GM04503 (cell line): ENCODE results near the gene MSMO1.

Source experiments
- DNase-seq: peaks from one replicate; pipeline ENCODE4 v3.0.0-alpha.2; 2012; ENCODE audit warnings: low read depth

The MSMO1 gene

DNA sequence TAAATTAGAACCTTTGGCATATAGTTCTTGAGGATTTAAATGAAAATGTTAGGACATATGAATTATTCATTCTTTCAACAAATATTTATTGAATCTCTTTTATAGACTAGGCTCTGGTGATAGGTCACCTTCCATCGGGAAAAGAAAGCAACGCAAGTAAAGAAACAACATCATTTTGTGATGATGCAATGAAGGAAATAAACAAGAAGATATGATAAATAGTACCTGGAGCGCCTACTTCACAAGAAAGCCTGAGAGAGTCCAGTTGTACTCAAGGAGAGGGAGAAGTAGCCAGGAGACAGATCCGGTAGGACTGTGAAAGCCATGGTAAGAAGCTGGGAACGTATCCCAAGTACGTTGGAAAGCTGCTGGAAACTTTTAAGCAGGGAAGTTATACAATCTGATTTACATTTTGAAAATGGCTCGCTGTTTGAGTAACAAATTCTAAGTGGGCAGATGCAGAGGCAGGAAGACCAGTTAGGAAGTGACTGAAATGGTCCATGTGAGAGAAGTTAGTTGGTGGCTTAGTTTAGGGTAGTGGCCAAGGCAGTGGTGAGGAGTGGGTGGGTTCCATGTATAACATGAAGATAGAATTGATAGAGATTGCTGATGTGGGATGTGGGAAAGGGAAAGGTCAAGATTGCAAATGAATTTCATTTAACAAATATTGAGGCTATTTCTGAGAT, 33.7 kb downstream of the MSMO1 start:
- no peak for DNase-seq

DNA sequence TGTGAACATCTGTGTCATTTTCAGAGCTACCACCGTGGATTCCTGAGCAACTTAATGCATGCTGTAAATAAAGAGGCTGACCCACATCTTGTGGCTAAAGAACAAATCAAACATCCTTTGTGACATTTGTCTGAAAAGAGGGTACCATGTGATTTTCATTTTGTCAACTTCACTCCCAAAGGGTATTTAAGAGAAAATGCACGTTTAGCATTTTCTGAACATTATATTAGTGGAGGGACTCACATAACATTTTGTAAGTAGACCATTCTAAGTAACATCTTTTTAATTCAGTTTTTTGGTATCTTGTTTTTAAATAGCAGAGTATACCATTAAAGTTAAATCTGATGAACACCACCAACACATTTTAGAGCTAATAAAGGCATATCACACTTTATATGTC, 34.3 kb downstream of the MSMO1 start:
- no peak for DNase-seq

DNA sequence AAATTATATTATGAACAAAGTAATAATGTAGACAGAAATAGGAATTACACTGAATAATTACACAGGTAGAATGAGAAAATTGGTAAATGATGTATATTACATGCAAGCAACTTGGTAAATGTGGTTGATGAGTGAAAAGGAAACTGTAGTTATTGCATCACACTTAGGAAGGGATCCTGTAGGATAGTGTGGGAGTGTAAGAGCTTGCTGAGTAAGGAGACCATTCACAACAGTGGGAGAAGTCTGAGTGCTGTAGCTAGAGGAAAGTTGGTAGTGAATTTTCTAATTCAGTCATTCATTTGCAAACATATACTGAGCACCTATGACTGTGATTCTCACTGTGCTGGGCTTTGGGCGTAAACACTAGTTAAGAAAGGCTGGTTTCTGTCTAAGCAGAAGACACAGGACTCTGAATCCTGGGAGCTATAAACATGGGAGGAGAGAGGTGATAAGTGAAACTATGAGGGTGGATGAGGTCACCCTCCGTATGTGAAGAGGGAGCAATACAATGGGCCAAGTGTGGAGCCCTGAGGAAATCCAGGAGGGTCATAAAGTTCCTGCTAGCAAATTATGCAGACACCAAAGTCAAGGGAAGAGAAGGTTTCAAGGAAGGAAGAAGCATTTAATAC, 37.1 kb downstream of the MSMO1 start:
- no peak for DNase-seq

DNA sequence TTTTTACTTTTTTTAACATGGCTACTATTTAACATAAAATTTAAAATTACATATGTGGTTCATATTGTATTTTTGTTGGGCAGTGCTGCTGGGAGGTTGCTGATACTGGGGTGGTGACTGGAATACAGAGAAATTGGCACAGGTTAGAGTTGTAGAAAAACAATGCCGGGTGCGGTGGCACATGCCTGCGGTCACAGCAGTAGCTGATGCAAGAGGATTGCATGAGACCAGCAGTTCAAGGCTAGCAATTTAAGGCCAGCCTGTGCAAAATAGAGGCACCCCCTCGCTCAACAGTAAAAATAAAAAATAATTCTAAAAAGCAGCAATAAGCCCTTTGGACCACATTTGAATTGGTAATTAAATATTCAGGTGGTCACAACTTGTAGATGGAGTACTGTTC, 39.6 kb downstream of the MSMO1 start:
- DNase-seq = no peak

DNA sequence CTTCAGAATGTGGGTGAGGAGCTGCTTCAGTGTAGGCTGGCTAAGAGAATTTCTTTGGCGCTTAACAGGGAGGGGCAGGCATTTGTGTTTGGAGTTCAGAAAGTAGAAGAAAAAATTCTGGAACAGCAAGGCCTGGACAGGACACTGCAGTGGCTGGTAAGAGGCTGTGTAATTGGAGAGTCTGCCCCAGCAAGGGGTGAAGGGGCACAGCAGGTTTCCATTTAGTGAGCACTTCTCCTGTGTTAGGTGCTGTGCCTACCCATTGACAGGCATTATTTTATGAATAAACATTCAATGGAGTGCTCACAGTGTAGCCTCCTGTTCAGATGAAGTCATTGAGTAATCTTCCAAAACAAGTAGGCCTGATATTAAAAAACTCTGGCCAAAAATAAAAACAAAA, 40.6 kb downstream of the MSMO1 start:
- no peak for DNase-seq

DNA sequence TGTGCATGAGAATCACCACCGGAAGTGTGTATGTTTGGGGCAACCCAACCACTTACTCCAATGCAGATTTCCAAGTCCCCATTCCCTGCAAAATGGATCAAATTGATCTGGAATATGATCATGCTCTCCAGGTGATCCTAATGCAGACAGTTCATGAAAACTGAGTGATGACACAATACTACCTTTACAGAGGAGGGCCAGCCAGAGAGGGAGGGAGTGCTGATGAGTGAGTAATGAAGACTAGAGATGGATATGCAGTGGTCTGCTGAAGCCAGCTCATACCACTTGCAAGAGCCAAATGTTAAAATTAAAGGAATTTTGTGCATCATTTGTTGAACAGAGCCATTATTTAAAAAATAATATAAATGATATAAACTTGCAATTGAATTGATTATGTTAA, 41.1 kb downstream of the MSMO1 start:
- DNase-seq = no peak

DNA sequence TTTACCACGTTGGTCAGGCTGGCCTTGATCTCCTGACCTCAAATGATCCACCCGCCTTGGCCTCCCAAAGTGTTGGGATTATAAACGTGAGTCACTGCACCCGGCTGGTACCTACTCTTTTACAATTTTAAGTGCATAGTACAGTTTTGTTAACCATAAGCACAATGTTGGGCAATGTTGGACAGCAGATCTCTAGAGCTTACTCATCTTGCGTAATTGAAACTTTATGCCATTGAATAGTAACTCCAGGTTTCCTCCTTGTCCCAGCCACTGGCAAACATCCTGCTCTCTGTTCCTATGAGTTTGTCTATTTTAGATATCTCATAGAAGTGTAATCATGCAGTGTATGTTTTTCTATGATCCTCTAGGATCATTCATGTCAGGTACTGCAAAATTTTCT, 42.1 kb downstream of the MSMO1 start:
- no peak for DNase-seq

DNA sequence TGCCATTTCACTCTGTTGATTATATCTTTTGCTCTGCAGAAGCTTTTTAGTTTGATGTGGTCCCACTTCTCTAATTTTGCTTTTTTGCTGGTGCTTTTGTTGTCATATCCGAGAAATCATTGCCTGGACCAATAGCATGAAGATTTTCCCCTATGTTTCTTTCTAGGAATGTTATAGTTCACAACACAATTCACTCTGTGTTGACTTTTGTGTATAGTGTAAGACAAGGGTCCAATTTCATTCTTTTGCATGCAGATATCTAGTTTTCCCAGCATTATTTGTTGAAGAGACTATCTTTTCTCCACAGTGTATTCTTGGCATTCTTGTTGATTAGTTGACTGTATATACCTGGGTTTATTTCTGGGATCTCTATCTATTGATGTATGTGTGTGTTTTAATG, 43.1 kb downstream of the MSMO1 start:
- DNase-seq = no peak

DNA sequence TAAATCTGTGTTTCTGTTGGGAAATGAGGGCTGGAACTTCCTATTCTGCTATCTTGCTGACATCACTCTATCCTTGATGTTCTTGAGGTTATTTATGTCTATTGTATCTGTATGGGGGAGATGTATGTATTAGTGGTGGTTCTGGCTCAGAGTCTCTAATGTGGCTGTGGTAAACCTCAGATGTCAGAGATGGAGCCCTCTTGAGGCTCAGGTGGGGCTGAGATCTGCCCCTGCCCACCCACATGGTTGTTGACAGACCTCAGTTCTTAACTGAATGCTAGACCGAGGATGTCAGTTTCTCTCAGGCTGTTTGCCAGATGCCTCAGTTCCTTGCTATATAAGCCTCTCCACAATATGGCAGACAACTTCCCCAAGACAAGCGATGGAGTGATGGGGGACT, 48.0 kb downstream of the MSMO1 start:
- DNase-seq = no peak

DNA sequence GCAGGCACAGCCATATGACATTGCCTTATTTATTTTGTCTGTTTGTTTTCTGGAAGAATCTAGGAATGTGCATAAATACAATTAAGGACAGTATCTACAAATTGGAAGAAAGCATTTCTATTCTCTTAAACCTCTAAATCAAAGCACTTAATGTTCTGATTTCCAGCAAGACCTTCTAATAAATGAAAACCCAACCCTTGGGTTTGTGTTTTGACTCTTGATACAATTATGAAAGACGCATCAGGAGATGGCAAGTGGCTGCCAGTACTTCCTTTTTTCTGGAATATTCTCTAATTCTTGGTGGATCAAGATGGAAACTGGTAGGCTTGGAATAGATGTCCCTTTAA, 50.9 kb downstream of the MSMO1 start:
- no peak for DNase-seq

DNA sequence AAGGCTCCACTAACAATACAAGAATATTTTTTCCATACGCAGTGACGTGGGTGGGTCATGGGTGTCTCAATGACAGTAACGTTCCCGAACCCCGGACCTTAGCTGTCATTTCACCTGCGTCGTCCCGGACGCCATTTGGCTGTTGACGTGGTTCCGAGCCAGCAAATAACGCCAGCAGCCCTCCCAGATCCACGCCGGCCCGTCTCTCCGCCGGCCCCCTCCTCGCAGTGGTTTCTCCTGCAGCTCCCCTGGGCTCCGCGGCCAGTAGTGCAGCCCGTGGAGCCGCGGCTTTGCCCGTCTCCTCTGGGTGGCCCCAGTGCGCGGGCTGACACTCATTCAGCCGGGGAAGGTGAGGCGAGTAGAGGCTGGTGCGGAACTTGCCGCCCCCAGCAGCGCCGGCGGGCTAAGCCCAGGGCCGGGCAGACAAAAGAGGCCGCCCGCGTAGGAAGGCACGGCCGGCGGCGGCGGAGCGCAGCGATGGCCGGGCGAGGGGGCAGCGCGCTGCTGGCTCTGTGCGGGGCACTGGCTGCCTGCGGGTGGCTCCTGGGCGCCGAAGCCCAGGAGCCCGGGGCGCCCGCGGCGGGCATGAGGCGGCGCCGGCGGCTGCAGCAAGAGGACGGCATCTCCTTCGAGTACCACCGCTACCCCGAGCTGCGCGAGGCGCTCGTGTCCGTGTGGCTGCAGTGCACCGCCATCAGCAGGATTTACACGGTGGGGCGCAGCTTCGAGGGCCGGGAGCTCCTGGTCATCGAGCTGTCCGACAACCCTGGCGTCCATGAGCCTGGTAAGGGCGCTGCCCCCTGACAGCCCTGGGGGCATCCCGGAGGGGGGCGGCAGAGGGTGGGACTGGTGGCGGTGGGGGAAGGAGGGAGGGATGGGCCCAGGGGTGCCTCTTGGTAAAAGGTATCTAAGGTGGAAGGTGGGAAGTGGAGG, 51.5 kb downstream of the MSMO1 start, which contains the start of gene CPE:
TSS of gene CPE (plus strand) at position 264 of the 933 bp plus-strand sequence. CDS start at position 478, 214 bp downstream.
- no peak for DNase-seq

DNA sequence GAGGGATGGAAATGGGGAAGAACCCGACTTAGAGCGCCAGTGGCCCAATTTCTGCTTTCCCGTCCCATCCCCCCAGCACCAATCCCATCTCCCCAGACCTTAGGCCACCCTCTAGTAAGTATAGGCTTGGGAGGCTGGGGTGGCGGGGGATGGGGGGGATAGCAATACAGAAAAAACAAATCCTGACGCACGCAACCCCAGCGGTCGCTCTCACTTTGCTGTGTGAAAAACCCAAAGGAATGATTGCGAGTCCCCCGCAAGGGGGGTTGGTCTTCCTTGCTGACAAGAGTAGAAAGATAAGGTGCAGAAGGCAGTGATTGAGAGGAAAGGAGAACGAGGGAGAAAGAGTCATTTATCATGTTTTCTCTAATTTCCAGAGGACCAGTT, 52.2 kb downstream of the MSMO1 start:
- DNase-seq = no peak

DNA sequence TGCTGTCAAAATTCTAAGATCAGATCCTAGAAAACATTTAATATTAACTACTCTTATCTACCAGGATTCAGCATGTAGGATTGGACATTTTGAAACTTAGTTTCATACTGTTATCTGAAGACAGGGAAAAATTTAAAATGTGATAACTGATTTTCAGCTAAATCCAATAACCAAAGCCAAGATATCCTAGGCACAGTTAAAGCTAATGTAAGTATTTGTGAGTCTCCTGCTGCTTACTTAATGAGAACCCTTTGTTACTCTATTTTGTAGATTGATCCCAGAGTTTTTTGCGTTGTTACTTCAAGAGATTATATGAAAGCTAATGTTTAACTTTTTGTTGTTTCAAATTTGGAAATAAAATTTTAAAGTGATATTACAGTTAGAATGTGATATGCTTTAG, 53.3 kb downstream of the MSMO1 start:
- no peak for DNase-seq

DNA sequence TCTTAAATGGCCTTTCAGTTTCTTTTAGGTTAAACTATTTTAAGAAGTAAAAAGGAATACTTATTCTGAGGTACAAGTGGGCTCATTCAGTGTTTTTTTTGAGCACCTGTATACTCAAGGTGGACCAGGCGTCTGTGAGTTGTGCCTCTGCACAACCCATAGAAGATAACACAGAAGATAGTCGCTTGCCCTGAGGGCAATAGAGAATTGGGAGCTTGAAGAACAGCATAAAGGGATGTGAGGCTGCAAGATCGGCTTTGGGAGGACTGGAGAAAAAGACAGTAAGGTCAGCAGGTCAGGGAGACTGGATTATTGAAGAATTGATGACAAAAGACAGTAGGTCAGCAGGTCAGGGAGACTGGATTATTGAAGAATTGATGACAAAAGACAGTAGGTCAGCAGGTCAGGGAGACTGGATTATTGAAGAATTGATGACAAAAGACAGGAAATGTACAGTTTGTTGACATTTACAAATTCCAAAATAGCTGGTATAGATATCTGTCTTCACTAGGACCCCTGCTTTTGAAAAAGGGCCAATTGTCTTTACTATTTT, 54.4 kb downstream of the MSMO1 start:
- DNase-seq = no peak

DNA sequence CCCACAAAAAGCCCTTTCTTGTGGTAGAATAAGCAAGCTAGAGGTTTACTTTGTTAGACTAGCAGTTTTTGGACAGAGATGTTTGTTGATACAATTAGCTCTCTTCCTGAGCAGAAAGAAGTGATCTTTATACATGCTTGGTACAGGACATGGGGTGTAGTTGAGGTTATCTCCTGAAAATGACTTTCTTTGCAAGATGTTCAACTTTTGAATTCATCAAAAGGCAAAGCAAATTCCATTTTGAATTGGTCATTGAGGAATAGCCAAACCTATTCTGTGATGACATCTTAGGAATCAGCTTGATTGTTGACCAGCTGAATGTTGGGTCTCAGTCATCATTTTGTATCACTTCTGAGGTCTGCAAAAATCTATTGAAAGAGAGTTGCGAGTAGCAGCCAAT, 55.2 kb downstream of the MSMO1 start:
- DNase-seq = no peak

DNA sequence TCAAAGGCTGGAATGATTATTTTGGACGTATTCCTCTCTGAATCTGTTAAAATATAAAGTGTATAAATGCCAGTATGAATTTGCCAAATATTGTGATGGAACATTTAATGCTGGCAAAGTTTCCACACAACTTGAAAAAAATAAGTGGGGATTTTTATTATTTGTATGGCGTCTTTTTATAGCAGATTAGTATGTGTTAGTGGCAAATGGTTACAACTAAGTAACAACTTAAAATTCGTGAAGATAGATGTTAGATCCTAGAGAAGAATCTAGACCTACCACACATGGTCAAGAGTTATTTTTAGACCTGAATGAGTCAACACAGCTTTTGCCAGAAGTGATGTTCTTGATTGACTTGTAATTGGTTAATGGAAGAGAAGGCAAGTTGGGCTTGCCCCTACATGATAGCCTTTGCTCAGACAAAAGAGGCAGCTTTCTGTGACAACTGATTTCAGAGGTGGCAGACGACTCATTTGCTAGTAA, 56.2 kb downstream of the MSMO1 start:
- DNase-seq = no peak

DNA sequence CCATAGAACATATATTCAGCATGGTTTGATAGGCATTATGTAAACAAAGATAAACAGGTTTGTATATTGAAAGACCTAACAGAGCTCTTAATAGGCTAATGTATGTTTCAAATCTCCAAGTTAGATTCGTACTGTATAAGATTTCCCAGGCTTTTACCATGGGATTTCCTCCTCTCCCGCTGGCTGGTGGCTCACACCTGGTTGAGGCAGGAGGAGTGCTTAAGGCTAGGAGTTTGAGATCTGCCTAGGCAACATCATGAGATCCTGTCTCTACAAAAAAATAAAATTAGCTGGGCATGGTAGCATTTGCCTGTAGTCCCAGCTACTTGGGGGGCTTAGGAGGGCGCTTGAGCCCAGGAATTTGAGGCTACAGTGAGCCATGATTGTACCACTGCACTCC, 56.7 kb downstream of the MSMO1 start:
- DNase-seq = no peak

DNA sequence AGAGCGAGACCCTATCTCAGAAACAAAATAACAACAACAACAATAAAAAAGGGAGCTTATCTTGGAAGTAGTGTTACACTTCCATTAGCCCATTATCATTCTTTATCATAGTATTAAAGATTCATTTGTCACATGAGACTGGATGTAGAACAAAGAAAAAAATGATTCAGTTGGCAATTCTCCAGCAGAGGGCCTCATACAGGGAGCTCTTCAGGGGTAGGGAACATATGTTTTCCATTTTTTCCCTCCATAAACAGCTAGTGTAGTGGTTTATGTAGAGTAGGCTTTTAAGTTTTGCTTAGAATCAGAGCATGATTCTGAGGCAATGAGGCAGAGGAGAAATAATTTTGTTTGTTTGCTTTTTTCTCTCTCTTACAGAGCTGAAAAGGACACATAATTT, 57.1 kb downstream of the MSMO1 start:
- DNase-seq = no peak

DNA sequence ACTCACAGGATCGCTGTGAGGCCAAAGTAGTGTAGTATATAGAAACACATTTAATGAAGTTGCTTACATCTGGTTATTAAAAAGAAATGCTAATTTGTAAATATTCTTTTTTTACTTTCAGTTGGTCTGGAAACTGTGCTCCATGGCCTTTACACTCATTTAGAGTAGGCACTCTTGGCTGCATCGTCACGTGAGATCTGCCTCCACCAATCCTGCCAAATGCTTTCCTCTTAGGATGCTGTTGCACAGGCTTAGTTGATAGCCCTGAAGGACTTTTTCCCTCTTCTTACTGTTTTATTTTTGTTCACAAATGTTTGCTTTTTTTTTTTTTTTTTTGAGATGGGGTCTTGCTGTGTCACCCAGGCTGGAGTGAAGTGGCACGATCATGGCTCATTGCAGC, 57.7 kb downstream of the MSMO1 start:
- DNase-seq = no peak

DNA sequence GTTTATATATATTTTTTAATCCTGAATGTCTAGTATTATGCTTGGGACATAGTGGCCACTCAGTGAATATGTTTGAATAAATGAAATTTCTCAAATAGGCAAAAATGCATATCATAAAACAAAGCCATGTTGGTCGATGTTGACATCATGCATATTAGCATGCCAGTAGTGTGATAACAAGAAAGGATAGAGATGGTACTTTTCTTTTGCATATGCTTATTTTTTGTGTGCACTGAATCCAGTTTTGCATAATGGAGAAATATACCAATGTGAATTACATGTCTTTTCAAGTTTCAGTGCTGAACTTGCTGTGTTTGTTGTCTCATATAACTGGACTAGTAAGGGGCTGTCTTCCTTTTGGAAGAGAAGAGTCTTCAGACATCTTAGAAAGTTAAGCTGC, 58.9 kb downstream of the MSMO1 start:
- DNase-seq = no peak

DNA sequence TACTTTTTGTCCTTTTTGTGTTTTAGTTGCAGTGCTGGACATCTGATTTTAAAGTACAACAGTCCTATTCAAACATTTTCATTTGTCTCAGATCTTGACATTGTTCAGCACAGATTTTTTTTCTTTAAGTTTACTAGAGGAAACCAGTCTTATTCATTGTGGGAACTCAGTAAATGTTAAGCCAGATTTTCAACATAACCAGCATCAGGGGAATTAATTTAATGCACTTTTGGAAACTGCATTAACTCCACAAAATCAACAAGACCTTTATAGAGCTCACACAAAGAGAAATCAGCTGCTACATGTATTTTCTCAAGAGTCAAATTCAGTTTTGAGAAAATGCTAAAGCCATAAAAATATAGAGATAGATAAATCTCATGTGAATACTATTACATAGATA, 61.3 kb downstream of the MSMO1 start:
- no peak for DNase-seq
